Panc1 (cell line): ENCODE measurements around the gene NFIB.

Experiments used
- CTCF ChIP-seq: fragments of 450-650 bp; IDR thresholded peaks from 2 replicates; pipeline ENCODE4 v1.5.1; 2017; ENCODE audit warnings: mild to moderate bottlenecking
- REST ChIP-seq, 2 experiments: IDR thresholded peaks; 2 replicates each; pipeline ENCODE4 v1.6.1; 2011 to 2012; ENCODE audit warnings: low read depth in 2 of 2, control low read depth in 1 of 2, low read length in 1 of 2, mild to moderate bottlenecking in 1 of 2, moderate library complexity in 1 of 2; ENCODE audit not compliant: insufficient read depth in 1 of 2

GRCh38 chr9:14323083-14323971 lies 9.4 kb upstream of the NFIB start:
- TF ChIP-seq CTCF (no peak), REST (IDR thresholded peaks at IDR 0.05; ENCODE audit: insufficient read depth in 1 of 2, low read depth in 2 of 2, low read length in 1 of 2) (no peak)
